PFSK-1 (cell line): ENCODE data around the gene RFTN1.

Experiments used
- FOXP2 ChIP-seq: optimal IDR thresholded peaks from 2 replicates; pipeline ENCODE3; 2011; ENCODE audit warnings: borderline replicate concordance, control low read depth, inconsistent platforms; ENCODE audit not compliant: insufficient read depth; ENCODE audit errors: extremely low read length, extremely low read depth
- POLR2AphosphoS5 ChIP-seq: IDR thresholded peaks from 2 replicates; pipeline ENCODE4 v1.6.1; 2012; ENCODE audit warnings: low read depth, mild to moderate bottlenecking, control low read depth, low read length, moderate library complexity
- TAF1 ChIP-seq: IDR thresholded peaks from 2 replicates; pipeline ENCODE4 v1.6.1; 2012; ENCODE audit warnings: low read length, control low read depth, borderline replicate concordance; ENCODE audit not compliant: insufficient read depth
- TF ChIP-seq, protein P1 (sequence below), 2 experiments: IDR thresholded peaks; 2 replicates each; pipeline versions ENCODE4 v1.6.1 to v1.8.0; 2011 to 2012; ENCODE audit warnings: low read depth in 2 of 2, low read length in 2 of 2, control low read depth in 1 of 2, inconsistent platforms in 1 of 2, mild to moderate bottlenecking in 1 of 2, moderate library complexity in 1 of 2; ENCODE audit not compliant: insufficient read depth in 1 of 2

- no peak for TF ChIP-seq TAF1
- TF ChIP-seq POLR2AphosphoS5: no peak
- TF ChIP-seq, protein P1, sequence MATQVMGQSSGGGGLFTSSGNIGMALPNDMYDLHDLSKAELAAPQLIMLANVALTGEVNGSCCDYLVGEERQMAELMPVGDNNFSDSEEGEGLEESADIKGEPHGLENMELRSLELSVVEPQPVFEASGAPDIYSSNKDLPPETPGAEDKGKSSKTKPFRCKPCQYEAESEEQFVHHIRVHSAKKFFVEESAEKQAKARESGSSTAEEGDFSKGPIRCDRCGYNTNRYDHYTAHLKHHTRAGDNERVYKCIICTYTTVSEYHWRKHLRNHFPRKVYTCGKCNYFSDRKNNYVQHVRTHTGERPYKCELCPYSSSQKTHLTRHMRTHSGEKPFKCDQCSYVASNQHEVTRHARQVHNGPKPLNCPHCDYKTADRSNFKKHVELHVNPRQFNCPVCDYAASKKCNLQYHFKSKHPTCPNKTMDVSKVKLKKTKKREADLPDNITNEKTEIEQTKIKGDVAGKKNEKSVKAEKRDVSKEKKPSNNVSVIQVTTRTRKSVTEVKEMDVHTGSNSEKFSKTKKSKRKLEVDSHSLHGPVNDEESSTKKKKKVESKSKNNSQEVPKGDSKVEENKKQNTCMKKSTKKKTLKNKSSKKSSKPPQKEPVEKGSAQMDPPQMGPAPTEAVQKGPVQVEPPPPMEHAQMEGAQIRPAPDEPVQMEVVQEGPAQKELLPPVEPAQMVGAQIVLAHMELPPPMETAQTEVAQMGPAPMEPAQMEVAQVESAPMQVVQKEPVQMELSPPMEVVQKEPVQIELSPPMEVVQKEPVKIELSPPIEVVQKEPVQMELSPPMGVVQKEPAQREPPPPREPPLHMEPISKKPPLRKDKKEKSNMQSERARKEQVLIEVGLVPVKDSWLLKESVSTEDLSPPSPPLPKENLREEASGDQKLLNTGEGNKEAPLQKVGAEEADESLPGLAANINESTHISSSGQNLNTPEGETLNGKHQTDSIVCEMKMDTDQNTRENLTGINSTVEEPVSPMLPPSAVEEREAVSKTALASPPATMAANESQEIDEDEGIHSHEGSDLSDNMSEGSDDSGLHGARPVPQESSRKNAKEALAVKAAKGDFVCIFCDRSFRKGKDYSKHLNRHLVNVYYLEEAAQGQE (IDR thresholded peaks at IDR 0.05; ENCODE audit: insufficient read depth in 1 of 2, low read depth in 2 of 2, low read length in 2 of 2): no peak
- TF ChIP-seq FOXP2: no peak
Measured at GRCh38 chr3:16538507-16538906, 25.0 kb upstream of the RFTN1 start.
